Naive thymus-derived CD8-positive, alpha-beta T cell (primary cell): ENCODE results near the gene CCL24. TPM values are rescaled to one million over a fixed set of nuclear protein-coding genes. Genes with fewer than 3 reads are reported as not detected.
"Not testable (repeated sequence)": the region's sequence is repeated elsewhere in the genome, so short reads cannot be mapped to it uniquely, and the experiment has no call there.

Source experiments
- ATAC-seq, 2 donors: fragments of 150-1000 bp; cut with Tn5 transposase in 1 of 2; sonication (Bioruptor Pico), chemical (Tn5 transposase) in 1 of 2; 1 replicate in 1 of 2; 2 replicates in 1 of 2; pipeline ENCODE4 v1.10.0; 2021; ENCODE audit warnings: mild to moderate bottlenecking in 2 of 2, moderate library complexity in 2 of 2
- POLR2A ChIA-PET: fragments of 350-600 bp; sonication (Branson Sonifier 250); formaldehyde crosslinking; loops from one replicate; lab custom pipeline; 2021; ENCODE audit warnings: antibody characterized with exemption; lab: Charles Lee
- DNase-seq, 10 donors: peaks; one replicate each; pipeline versions ENCODE4 v3.0.0 to v3.0.0-alpha.2; 2020 to 2022
- H3K27ac Mint-ChIP-seq, 10 donors: one replicate each; pipeline ENCODE4 v1.8.0; 2020 to 2022; ENCODE audit warnings: mild to moderate bottlenecking in 10 of 10, mixed read lengths in 10 of 10, moderate library complexity in 4 of 10, inconsistent platforms in 1 of 10
- H3K27me3 Mint-ChIP-seq, 5 donors: one replicate each; pipeline ENCODE4 v1.8.0; 2021 to 2022; ENCODE audit warnings: mixed read lengths in 5 of 5
- H3K36me3 Mint-ChIP-seq, 3 donors: one replicate each; pipeline ENCODE4 v1.8.0; 2020 to 2022; ENCODE audit warnings: mixed read lengths in 3 of 3, mild to moderate bottlenecking in 2 of 3, inconsistent platforms in 1 of 3
- H3K4me1 Mint-ChIP-seq, 4 donors: one replicate each; pipeline ENCODE4 v1.8.0; 2021 to 2022; ENCODE audit warnings: mixed read lengths in 4 of 4
- H3K4me3 Mint-ChIP-seq, 10 donors: one replicate each; pipeline ENCODE4 v1.8.0; 2020 to 2022; ENCODE audit warnings: mild to moderate bottlenecking in 10 of 10, mixed read lengths in 10 of 10, moderate library complexity in 6 of 10, inconsistent platforms in 1 of 10
- H3K9me3 Mint-ChIP-seq, 9 donors: one replicate each; pipeline ENCODE4 v1.8.0; 2020 to 2022; ENCODE audit warnings: mixed read lengths in 9 of 9, mild to moderate bottlenecking in 3 of 9, inconsistent platforms in 1 of 9, moderate library complexity in 1 of 9
- polyA plus RNA-seq, 3 donors: library from polyadenylated mRNA; unstranded; fragments of 300-500 nt; fragmentation: Illumina TruSeq; gene quantifications; one replicate each; pipeline ENCODE4 v1.2.3, GENCODE V29; 2021
- total RNA-seq, 8 experiments: library from RNA in 2 of 8; stranded (reverse) in 2 of 8; gene quantifications; one replicate each; pipeline ENCODE4 v1.2.3 and lab custom pipeline; 2021 to 2026

The CCL24 gene
- total and polyA plus RNA-seq, 5 experiments from 2014 or later = not detected

DNA sequence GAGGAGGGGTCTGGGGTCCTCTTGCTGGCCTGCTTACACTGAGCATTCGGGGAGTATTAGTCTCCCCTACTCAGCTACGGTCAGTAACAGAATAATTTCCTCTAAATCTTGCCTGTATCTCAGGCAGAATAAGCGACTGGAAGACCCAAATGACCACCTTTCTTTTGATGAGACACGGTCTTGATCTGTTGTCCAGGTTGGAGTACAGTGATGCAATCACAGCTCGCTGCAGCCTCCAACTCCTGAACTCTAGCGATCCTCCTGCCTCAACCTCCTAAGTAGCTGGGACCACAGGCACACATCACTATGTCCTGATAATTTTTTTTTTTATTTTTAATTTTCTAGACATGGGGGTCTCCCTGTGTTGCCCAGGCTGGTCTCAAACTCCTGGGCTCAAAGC lies 17.2 kb downstream of the CCL24 start:
- DNase-seq = no peak
- POLR2A ChIA-PET = no interaction called here
- H3K36me3 Mint-ChIP-seq = no peaks in the 10 kb centered on the region
- no peak for ATAC-seq
- H3K4me3 Mint-ChIP-seq = no peak overlapping the region
- no peaks in the 10 kb centered on the region for H3K9me3 Mint-ChIP-seq
- H3K27me3 Mint-ChIP-seq = peaks cover 1 to 16% (median 10%) of the 10 kb centered on the region in 5 donors
- H3K27ac Mint-ChIP-seq = no peak overlapping the region
- peaks cover 0 to 5% (median 2%) of the 10 kb centered on the region in 4 donors for H3K4me1 Mint-ChIP-seq

- no peak overlapping the region for H3K4me3 Mint-ChIP-seq
- no peak overlapping the region for H3K27ac Mint-ChIP-seq
- DNase-seq (no peak), ATAC-seq (no peak)
- H3K4me1 Mint-ChIP-seq = peaks cover 0 to 5% (median 2%) of the 10 kb centered on the region in 4 donors
- no peaks in the 10 kb centered on the region for H3K9me3 Mint-ChIP-seq
- peaks cover 1 to 16% (median 13%) of the 10 kb centered on the region in 5 donors for H3K27me3 Mint-ChIP-seq
- no peaks in the 10 kb centered on the region for H3K36me3 Mint-ChIP-seq
- POLR2A ChIA-PET = no interaction called here
Measured at GRCh38 chr7:75795831-75796285, 17.7 kb downstream of the CCL24 start.

DNA sequence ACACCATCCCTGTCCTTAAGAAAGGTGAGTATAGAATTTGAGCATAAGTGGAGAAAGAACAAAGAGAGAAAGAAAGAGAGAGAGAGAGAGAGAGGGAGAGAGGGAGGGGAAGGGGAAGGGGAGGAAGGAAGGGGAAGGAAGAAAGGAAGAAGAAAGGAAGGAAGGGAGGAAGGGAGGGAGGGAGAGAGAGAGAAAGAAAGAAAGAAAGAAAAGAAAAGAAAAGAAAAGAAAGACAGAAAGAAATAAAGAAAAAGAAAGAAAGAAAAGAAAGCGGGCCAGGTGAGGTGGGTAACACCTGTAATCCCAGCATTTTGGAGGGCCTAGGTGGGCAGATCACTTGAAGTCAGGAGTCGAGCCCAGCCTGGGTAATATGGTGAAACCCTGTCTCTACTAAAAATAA lies 19.9 kb downstream of the CCL24 start:
- H3K36me3 Mint-ChIP-seq = no peaks in the 10 kb centered on the region
- POLR2A ChIA-PET = no interaction called here
- peaks cover 1 to 16% (median 13%) of the 10 kb centered on the region in 5 donors for H3K27me3 Mint-ChIP-seq
- no peak for ATAC-seq
- peaks cover 0 to 3% (median 1%) of the 10 kb centered on the region in 4 donors for H3K4me1 Mint-ChIP-seq
- no peaks in the 10 kb centered on the region for H3K9me3 Mint-ChIP-seq
- no peak for DNase-seq
- peak overlapping the region in 2 of 10 donors; percentile 9 to 55 for H3K27ac Mint-ChIP-seq
- no peak overlapping the region for H3K4me3 Mint-ChIP-seq

- ATAC-seq, H3K4me1 Mint-ChIP-seq, H3K27ac Mint-ChIP-seq, DNase-seq, H3K4me3 Mint-ChIP-seq, H3K36me3 Mint-ChIP-seq, H3K9me3 Mint-ChIP-seq, POLR2A ChIA-PET: not testable (repeated sequence)
- H3K27me3 Mint-ChIP-seq = peaks cover 1 to 16% (median 13%) of the 10 kb centered on the region in 5 donors
Measured at GRCh38 chr7:75792567-75792966, 21.0 kb downstream of the CCL24 start.

GRCh38 chr7:75789361-75789924 lies 24.2 kb downstream of the CCL24 start:
- POLR2A ChIA-PET = no interaction called here
- Mint-ChIP-seq H3K4me3 (no peak overlapping the region), H3K36me3 (no peaks in the 10 kb centered on the region)

DNA sequence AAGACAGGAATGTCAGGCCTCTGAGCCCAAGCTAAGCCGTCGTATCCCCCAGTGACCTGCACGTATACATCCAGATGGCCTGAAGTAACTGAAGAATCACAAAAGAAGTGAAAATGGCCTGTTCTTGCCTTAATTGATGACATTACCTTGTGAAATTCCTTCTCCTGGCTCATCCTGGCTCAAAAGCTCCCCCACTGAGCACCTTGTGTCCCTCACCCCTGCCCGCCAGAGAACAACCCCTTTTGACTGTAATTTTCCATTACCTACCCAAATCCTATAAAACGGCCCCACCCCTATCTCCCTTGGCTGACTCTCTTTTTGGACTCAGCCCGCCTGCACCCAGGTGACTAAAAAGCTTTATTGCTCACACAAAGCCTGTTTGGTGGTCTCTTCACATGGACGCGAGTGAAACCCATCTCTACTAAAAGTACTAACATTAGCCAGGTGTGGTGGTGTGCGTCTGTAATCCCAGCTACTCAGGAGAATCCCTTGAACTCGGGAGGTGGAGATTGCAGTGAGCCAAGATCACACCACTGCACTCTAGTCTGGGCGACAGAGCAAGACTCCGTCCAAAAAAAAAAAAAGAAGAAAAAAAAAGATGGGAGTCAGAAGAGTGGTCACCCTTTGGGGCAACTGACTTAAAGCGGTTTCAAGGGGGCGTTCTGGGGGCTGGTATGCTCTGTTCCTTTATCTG lies 25.3 kb downstream of the CCL24 start:
- H3K27ac Mint-ChIP-seq, H3K4me1 Mint-ChIP-seq, H3K36me3 Mint-ChIP-seq, DNase-seq, POLR2A ChIA-PET, H3K4me3 Mint-ChIP-seq, H3K27me3 Mint-ChIP-seq, ATAC-seq, H3K9me3 Mint-ChIP-seq: not testable (repeated sequence)

More at GRCh38 chr7:75789361-75789924, 24.2 kb downstream of the CCL24 start:
- DNase-seq = no peak
- Mint-ChIP-seq H3K27me3 (peaks cover 0 to 15% (median 6%) of the 10 kb centered on the region in 5 donors), H3K4me1 (peaks cover 0 to 2% (median 0%) of the 10 kb centered on the region in 4 donors), H3K9me3 (no peaks in the 10 kb centered on the region), H3K27ac (no peak overlapping the region)
- no peak for ATAC-seq

DNA sequence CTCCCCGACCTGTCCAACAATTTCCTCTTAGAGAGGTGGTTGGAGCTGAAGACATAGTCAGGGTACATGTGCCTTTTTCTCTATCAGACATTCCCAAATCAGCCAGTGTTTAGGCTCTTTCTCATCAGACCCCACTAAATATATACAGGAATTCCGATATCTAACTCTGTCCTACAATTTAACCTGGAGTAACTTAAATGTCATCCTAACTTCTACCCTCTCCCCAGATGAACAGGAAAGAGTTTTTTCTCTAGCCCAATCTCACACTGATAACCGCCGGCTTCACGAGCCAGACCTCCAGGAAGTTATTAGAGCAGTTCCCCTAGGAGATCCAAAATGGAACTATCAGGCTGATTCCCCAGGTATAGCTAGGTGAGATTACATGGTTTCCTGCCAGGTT lies 30.5 kb downstream of the CCL24 start:
- peak overlapping the region in 2 of 10 donors; percentile 4 to 73 for H3K27ac Mint-ChIP-seq
- POLR2A ChIA-PET = not testable (repeated sequence)

GRCh38 chr7:75780647-75781273 lies 32.8 kb downstream of the CCL24 start:
- H3K36me3 Mint-ChIP-seq, DNase-seq, H3K4me3 Mint-ChIP-seq, H3K27ac Mint-ChIP-seq, ATAC-seq, H3K9me3 Mint-ChIP-seq, POLR2A ChIA-PET: not testable (repeated sequence)
- Mint-ChIP-seq H3K4me1 (peaks cover 0 to 24% (median 9%) of the 10 kb centered on the region in 4 donors), H3K27me3 (peaks cover 2 to 33% (median 19%) of the 10 kb centered on the region in 5 donors)

More for the DNA sequence above, 30.5 kb downstream of the CCL24 start:
- H3K4me3 Mint-ChIP-seq, DNase-seq, H3K4me1 Mint-ChIP-seq, ATAC-seq, H3K9me3 Mint-ChIP-seq, H3K36me3 Mint-ChIP-seq: not testable (repeated sequence)
- peaks cover 2 to 33% (median 19%) of the 10 kb centered on the region in 5 donors for H3K27me3 Mint-ChIP-seq

GRCh38 chr7:75779516-75779915 lies 34.1 kb downstream of the CCL24 start:
- Mint-ChIP-seq H3K27ac (peak overlapping the region in 1 of 10 donors; percentile 17), H3K27me3 (peaks cover 2 to 33% (median 19%) of the 10 kb centered on the region in 5 donors), H3K4me1 (peaks cover 0 to 28% (median 11%) of the 10 kb centered on the region in 4 donors)
- H3K9me3 Mint-ChIP-seq, ATAC-seq, DNase-seq, H3K4me3 Mint-ChIP-seq, H3K36me3 Mint-ChIP-seq, POLR2A ChIA-PET: not testable (repeated sequence)

GRCh38 chr7:75779035-75779434 lies 34.6 kb downstream of the CCL24 start:
- ATAC-seq, H3K36me3 Mint-ChIP-seq, DNase-seq, H3K9me3 Mint-ChIP-seq, H3K4me3 Mint-ChIP-seq: not testable (repeated sequence)
- Mint-ChIP-seq H3K27ac (peak overlapping the region in 1 of 10 donors; percentile 17), H3K4me1 (peaks cover 0 to 28% (median 11%) of the 10 kb centered on the region in 4 donors), H3K27me3 (peaks cover 2 to 33% (median 19%) of the 10 kb centered on the region in 5 donors)
- POLR2A ChIA-PET = interaction anchor here (0.7 kb wide), 1 partner anchor 1457 kb away, joined by 4 read pairs; no protein-coding TSS in a partner anchor

GRCh38 chr7:75776295-75776971 lies 37.2 kb downstream of the CCL24 start:
- H3K4me3 Mint-ChIP-seq = peak overlapping the region in 2 of 10 donors; percentile 3 to 16
- POLR2A ChIA-PET = no interaction called here
- H3K36me3 Mint-ChIP-seq = no peaks in the 10 kb centered on the region
- no peaks in the 10 kb centered on the region for H3K9me3 Mint-ChIP-seq
- H3K27ac Mint-ChIP-seq = peak overlapping the region in 5 of 10 donors; percentile 17 to 59 (median 40)
- peak; percentile 42 to 67 for ATAC-seq
- peak in 3 of 10 donors; percentile 7 to 25 (median 24) for DNase-seq
- peaks cover 0 to 16% (median 6%) of the 10 kb centered on the region in 5 donors for H3K27me3 Mint-ChIP-seq
- H3K4me1 Mint-ChIP-seq = peaks cover 0 to 30% (median 11%) of the 10 kb centered on the region in 4 donors

DNA sequence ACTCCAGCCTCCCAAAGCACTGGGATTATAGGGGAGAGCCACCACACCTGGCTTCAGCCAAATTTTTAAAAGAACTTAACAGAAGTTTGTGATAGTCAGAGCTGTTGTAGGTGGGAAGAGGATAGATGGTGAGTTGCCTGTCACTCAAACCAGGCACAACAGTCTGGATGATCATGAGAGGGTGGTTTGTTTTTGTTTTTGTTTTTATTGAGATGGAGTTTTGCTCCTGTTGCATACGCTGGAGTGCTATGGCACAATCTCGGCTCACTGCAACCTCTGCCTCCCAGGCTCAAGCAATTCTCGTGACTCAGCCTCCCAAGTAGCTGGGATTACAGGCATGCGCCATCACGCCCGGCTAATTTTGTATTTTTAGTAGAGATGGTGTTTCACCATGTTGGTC lies 39.6 kb downstream of the CCL24 start:
- POLR2A ChIA-PET, H3K4me3 Mint-ChIP-seq, H3K27me3 Mint-ChIP-seq: not testable (repeated sequence)

More for the DNA sequence above, 39.6 kb downstream of the CCL24 start:
- H3K9me3 Mint-ChIP-seq, ATAC-seq, H3K36me3 Mint-ChIP-seq, H3K27ac Mint-ChIP-seq, DNase-seq: not testable (repeated sequence)
- peaks cover 0 to 26% (median 9%) of the 10 kb centered on the region in 4 donors for H3K4me1 Mint-ChIP-seq
